Liver (tissue), 9 donors: Measurements from ENCODE around the gene RORC. TPM values are rescaled to one million over a fixed set of nuclear protein-coding genes. Genes with fewer than 3 reads are reported as not detected.
"Not testable (repeated sequence)": the region's sequence is repeated elsewhere in the genome, so short reads cannot be mapped to it uniquely, and the experiment has no call there.

Experiments used
- DNase-seq: peaks from one replicate; pipeline ENCODE4 v3.0.0-alpha.2; 2017; ENCODE audit warnings: low spot score
- H3K27ac ChIP-seq, 2 donors: one replicate each; pipeline ENCODE4 v1.7.0; 2013; ENCODE audit warnings: inconsistent platforms in 2 of 2, low read length in 2 of 2, control low read depth in 1 of 2, low read depth in 1 of 2, mild to moderate bottlenecking in 1 of 2
- H3K27me3 ChIP-seq, 4 donors: one replicate each; pipeline versions ENCODE4 v1.6.1 to v1.7.0; 2013; ENCODE audit warnings: low read length in 3 of 4, inconsistent platforms in 1 of 4, mild to moderate bottlenecking in 1 of 4, moderate library complexity in 1 of 4; ENCODE audit not compliant: control insufficient read depth in 4 of 4, insufficient read depth in 4 of 4
- H3K36me3 ChIP-seq, 4 donors: one replicate each; pipeline versions ENCODE4 v1.6.1 to v1.7.0; 2013; ENCODE audit warnings: low read length in 3 of 4, mild to moderate bottlenecking in 3 of 4, low read depth in 1 of 4, moderate library complexity in 1 of 4; ENCODE audit not compliant: control insufficient read depth in 4 of 4, insufficient read depth in 3 of 4
- H3K4me1 ChIP-seq, 4 donors: one replicate each; pipeline versions ENCODE4 v1.6.1 to v1.7.0; 2013; ENCODE audit warnings: low read length in 3 of 4, mild to moderate bottlenecking in 3 of 4, moderate library complexity in 1 of 4; ENCODE audit not compliant: control insufficient read depth in 4 of 4, insufficient read depth in 4 of 4
- H3K4me3 ChIP-seq, 3 donors: one replicate each; pipeline versions ENCODE4 v1.6.1 to v1.7.0; 2013; ENCODE audit warnings: low read length in 3 of 3, control low read depth in 1 of 3, low read depth in 1 of 3, mild to moderate bottlenecking in 1 of 3
- H3K9ac ChIP-seq, 2 donors: one replicate each; pipeline ENCODE4 v1.7.0; 2013; ENCODE audit warnings: low read length in 2 of 2, mild to moderate bottlenecking in 2 of 2, moderate library complexity in 2 of 2, control low read depth in 1 of 2, low read depth in 1 of 2
- H3K9me3 ChIP-seq, 4 donors: one replicate each; pipeline versions ENCODE4 v1.6.1 to v1.7.0; 2013; ENCODE audit warnings: low read length in 3 of 4; ENCODE audit not compliant: control insufficient read depth in 4 of 4
- ATF3 ChIP-seq: IDR thresholded peaks from 2 replicates; pipeline ENCODE4 v1.6.1; 2016; ENCODE audit warnings: antibody characterized with exemption
- EGR1 ChIP-seq, 2 donors: IDR thresholded peaks; 2 replicates each; pipeline ENCODE4 v1.6.1; 2016 to 2018; ENCODE audit warnings: antibody characterized with exemption in 2 of 2, low read depth in 2 of 2
- FOXA1 ChIP-seq: IDR thresholded peaks from 2 replicates; pipeline ENCODE4 v1.6.1; 2016; ENCODE audit warnings: antibody characterized with exemption
- HNF4G ChIP-seq: IDR thresholded peaks from 2 replicates; pipeline ENCODE4 v1.6.1; 2016; ENCODE audit warnings: antibody characterized with exemption
- JUND ChIP-seq, 2 donors: IDR thresholded peaks; 2 replicates each; pipeline ENCODE4 v1.6.1; 2016; ENCODE audit warnings: antibody characterized with exemption in 2 of 2
- MAX ChIP-seq: IDR thresholded peaks from 2 replicates; pipeline ENCODE4 v1.6.1; 2016; ENCODE audit warnings: antibody characterized with exemption
- NR2F2 ChIP-seq: IDR thresholded peaks from 2 replicates; pipeline ENCODE4 v1.6.1; 2016; ENCODE audit warnings: antibody characterized with exemption
- RAD21 ChIP-seq, 2 donors: IDR thresholded peaks; 2 replicates each; pipeline ENCODE4 v1.6.1; 2016; ENCODE audit warnings: antibody characterized with exemption in 2 of 2, mild to moderate bottlenecking in 2 of 2
- REST ChIP-seq: IDR thresholded peaks from 2 replicates; pipeline ENCODE4 v1.6.1; 2016; ENCODE audit warnings: antibody characterized with exemption, mild to moderate bottlenecking
- RXRA ChIP-seq, 2 donors: IDR thresholded peaks; 2 replicates each; pipeline ENCODE4 v1.6.1; 2017 to 2018; ENCODE audit warnings: antibody characterized with exemption in 2 of 2, mild to moderate bottlenecking in 1 of 2
- SP1 ChIP-seq: IDR thresholded peaks from 2 replicates; pipeline ENCODE4 v1.6.1; 2018; ENCODE audit warnings: antibody characterized with exemption, mild to moderate bottlenecking
- TAF1 ChIP-seq: conservative IDR thresholded peaks from 2 replicates; pipeline ENCODE4 v1.6.1; 2016; ENCODE audit warnings: antibody characterized with exemption, mild to moderate bottlenecking
- YY1 ChIP-seq: IDR thresholded peaks from 2 replicates; pipeline ENCODE4 v1.6.1; 2016; ENCODE audit warnings: antibody characterized with exemption, mild to moderate bottlenecking
- WGBS: extraction: QIAGEN DNeasy Blood & Tissue Kit; methylation state at CpG from one replicate; pipeline ENCODE4 v1.1.7; 2013; 5-methylcytosine and 5-hydroxymethylcytosine counted together
- polyA plus RNA-seq, 2 donors: library from polyadenylated mRNA; stranded (reverse) in 1 of 2; unstranded in 1 of 2; fragments of 200-250 nt in 1 of 2; fragments of >200 nt in 1 of 2; fragmentation: Nextera tagmentation in 1 of 2; extraction: Ambion mirVana in 1 of 2; gene quantifications; one replicate each; pipeline versions ENCODE4 v1.2.1 to v1.2.3, GENCODE V29; 2013 to 2015
- total RNA-seq, 2 donors: library from RNA; depleted of rRNA; stranded (reverse); fragments of >200 nt; gene quantifications; one replicate each; pipeline ENCODE4 v1.2.3, GENCODE V29; 2014
- donor health status: healthy.
- donor health status: healthy.
- donor health status: healthy.
- donor health status: healthy.
- donor health status: healthy.

Gene RORC
- total and polyA plus RNA-seq, 4 donors = 2.9 to 59.2 (median 13.0) TPM

- TF ChIP-seq REST = no peak
These were observed 47.8 kb downstream of the RORC start (continued) for GRCh38 chr1:151783796-151784195.

- 94% methylated on average over 3 of the region's 3 CpGs for WGBS
- H3K9me3 ChIP-seq = no peaks in the 10 kb centered on the region
- no peak for DNase-seq
- H3K27ac ChIP-seq = no peak overlapping the region
- H3K36me3 ChIP-seq = peaks cover 0 to 14% (median 2%) of the 10 kb centered on the region in 4 donors
- H3K4me1 ChIP-seq = no peaks in the 10 kb centered on the region
- H3K27me3 ChIP-seq = no peaks in the 10 kb centered on the region
- H3K4me3 ChIP-seq = no peak overlapping the region
- no peak for TF ChIP-seq YY1
- TF ChIP-seq FOXA1 = no peak
- TF ChIP-seq MAX = no peak
- no peak for TF ChIP-seq EGR1 (IDR thresholded peaks at IDR 0.05; ENCODE audit: low read depth in 2 of 2)
- TF ChIP-seq RAD21 (IDR thresholded peaks at IDR 0.05) = no peak
- TF ChIP-seq TAF1 = no peak
- TF ChIP-seq RXRA (IDR thresholded peaks at IDR 0.05) = no peak
- TF ChIP-seq SP1 = no peak
- no peak for TF ChIP-seq JUND (IDR thresholded peaks at IDR 0.05)
- TF ChIP-seq HNF4G = no peak
- TF ChIP-seq NR2F2 = no peak
- no peak for TF ChIP-seq ATF3
- no peak overlapping the region for H3K9ac ChIP-seq
These were observed 48.9 kb downstream of the RORC start for GRCh38 chr1:151782741-151783140.

GRCh38 chr1:151782026-151782425 is 49.6 kb downstream of the RORC start:
- H3K4me3 ChIP-seq, H3K9ac ChIP-seq, H3K4me1 ChIP-seq, H3K27me3 ChIP-seq, DNase-seq, H3K9me3 ChIP-seq, H3K27ac ChIP-seq: not testable (repeated sequence)
- WGBS = 91% methylated on average over 5 of the region's 5 CpGs
- peaks cover 0 to 14% (median 2%) of the 10 kb centered on the region in 4 donors for H3K36me3 ChIP-seq

GRCh38 chr1:151780736-151781135 is 50.9 kb downstream of the RORC start:
- not testable (repeated sequence) for H3K4me3 ChIP-seq
- WGBS = 88% methylated on average over 5 of the region's 5 CpGs

More at GRCh38 chr1:151780736-151781135, 50.9 kb downstream of the RORC start:
- not testable (repeated sequence) for H3K27ac ChIP-seq, H3K9ac ChIP-seq, H3K27me3 ChIP-seq, DNase-seq, H3K4me1 ChIP-seq, H3K9me3 ChIP-seq
- peaks cover 0 to 14% (median 2%) of the 10 kb centered on the region in 4 donors for H3K36me3 ChIP-seq
